Gastrocnemius medialis (tissue), 4 donors: ENCODE data around the gene ZNF516. TPM values are rescaled to one million over a fixed set of nuclear protein-coding genes. Genes with fewer than 3 reads are reported as not detected.

Source experiments
- ATAC-seq, 2 donors: fragments of 150-250 bp; one replicate each; pipeline ENCODE4 v1.9.1; 2016
- DNase-seq, 2 donors: peaks; one replicate each; pipeline ENCODE4 v3.0.0-alpha.2; 2019
- H3K27ac ChIP-seq, 4 donors: fragments of 200-600 bp; sonication (generic); 1 replicate in 1 of 4; 2 replicates in 3 of 4; pipeline ENCODE4 v1.5.1; 2016 to 2018; ENCODE audit warnings: mild to moderate bottlenecking in 2 of 4, moderate library complexity in 1 of 4
- H3K27me3 ChIP-seq, 3 donors: fragments of 200-600 bp; sonication (generic) in 2 of 3; 1 replicate in 1 of 3; 2 replicates in 2 of 3; pipeline versions ENCODE4 v1.5.1 to v1.6.0; 2016 to 2019; ENCODE audit warnings: mild to moderate bottlenecking in 1 of 3, moderate library complexity in 1 of 3
- H3K36me3 ChIP-seq, 2 donors: fragments of 200-600 bp; sonication (generic) in 1 of 2; one replicate each; pipeline ENCODE4 v1.5.1; 2017 to 2018
- H3K4me1 ChIP-seq, 2 donors: fragments of 200-600 bp; sonication (generic) in 1 of 2; one replicate each; pipeline ENCODE4 v1.5.1; 2016 to 2017; ENCODE audit warnings: mild to moderate bottlenecking in 2 of 2
- H3K4me3 ChIP-seq, 4 donors: fragments of 200-600 bp; sonication (generic) in 3 of 4; 1 replicate in 1 of 4; 2 replicates in 3 of 4; pipeline ENCODE4 v1.5.1; 2016 to 2019; ENCODE audit warnings: mild to moderate bottlenecking in 2 of 4
- H3K9me3 ChIP-seq, 3 donors: fragments of 200-600 bp; sonication (generic) in 2 of 3; 1 replicate in 1 of 3; 2 replicates in 2 of 3; pipeline ENCODE4 v1.5.1; 2016 to 2019
- CTCF ChIP-seq, 5 experiments: fragments of 450-650 bp in 3 of 5; fragments of 200-600 bp in 2 of 5; sonication (generic) in 2 of 5; IDR thresholded peaks in 4 of 5; conservative IDR thresholded peaks in 1 of 5; 1 replicate in 4 of 5; 2 replicates in 1 of 5; pipeline ENCODE4 v1.5.1; 2016 to 2019; ENCODE audit warnings: antibody characterized with exemption in 5 of 5, mild to moderate bottlenecking in 3 of 5, moderate library complexity in 3 of 5
- POLR2A ChIP-seq, 2 donors: fragments of 450-650 bp; IDR thresholded peaks; one replicate each; pipeline ENCODE4 v1.6.1; 2017; ENCODE audit warnings: antibody characterized with exemption in 2 of 2, mild to moderate bottlenecking in 2 of 2, moderate library complexity in 2 of 2
- in situ Hi-C, 4 donors: fragments of 200-750 bp; cut with MboI; loops; one replicate each; pipeline versions ENCODE4 v1.15.0 to v1.8.0; 2017; ENCODE audit warnings: low sequenced_read_pairs in 4 of 4
- intact Hi-C: fragments of 100-400 bp; cut with DNase I; formaldehyde crosslinking; loops from one replicate; pipeline ENCODE4 v1.15.1; 2023; ENCODE audit warnings: low total_unique reads
- total RNA-seq, 4 donors: library from RNA; depleted of rRNA; stranded (reverse); fragments of >200 nt; gene quantifications; one replicate each; pipeline versions ENCODE4 v1.1.0 to v1.2.3, GENCODE V29; 2016

The ZNF516 gene
- total RNA-seq, 4 donors from 2014 or later, result 8.4 to 19.3 (median 12.4) TPM

DNA sequence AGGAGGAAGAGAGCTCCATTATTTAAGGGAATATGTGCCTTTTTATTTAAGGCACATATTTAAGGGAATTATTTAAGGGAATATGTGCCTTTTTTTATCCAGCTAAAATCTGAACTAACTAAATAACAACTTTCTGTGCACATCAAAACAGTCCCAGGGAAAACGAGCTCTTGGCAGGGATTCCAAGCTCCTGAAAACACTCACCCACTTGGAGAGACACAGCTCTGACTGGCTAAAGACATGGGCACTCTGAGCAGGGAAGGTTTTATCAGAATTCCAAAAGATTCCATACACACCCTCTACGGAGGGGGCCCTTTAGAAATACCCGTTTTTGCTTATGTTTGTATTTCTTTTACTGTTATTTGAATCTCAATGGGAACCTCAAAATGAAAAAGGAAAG is 181.0 kb downstream of the ZNF516 start:
- Histone ChIP-seq H3K4me3 (no peak overlapping the region), H3K9me3 (no peaks in the 10 kb centered on the region), H3K4me1 (no peaks in the 10 kb centered on the region), H3K27ac (no peak overlapping the region), H3K36me3 (no peaks in the 10 kb centered on the region), H3K27me3 (no peaks in the 10 kb centered on the region)
- DNase-seq, result no peak
- no peak for TF ChIP-seq POLR2A (IDR thresholded peaks at IDR 0.05)
- TF ChIP-seq CTCF (IDR thresholded peaks at IDR 0.05 in 4 of 5, conservative IDR thresholded peaks at IDR 0.05 in 1 of 5), result no peak
- in situ Hi-C loops (no loop called here), intact Hi-C loops (no loop called here)
- no peak for ATAC-seq
